DND-41 (cell line): ENCODE data around the gene WDR49.
"Not testable (repeated sequence)": the region's sequence is repeated elsewhere in the genome, so short reads cannot be mapped to it uniquely, and the experiment has no call there.

Experiments used
- ATAC-seq: fragments of 200-7000 bp; cut with Tn5 transposase; 3 replicates; pipeline ENCODE4 v1.9.1; 2021; ENCODE audit warnings: low read depth; ENCODE audit not compliant: insufficient read depth
- DNase-seq: peaks from one replicate; pipeline ENCODE4 v3.0.0-alpha.2; 2020
- H2AFZ ChIP-seq: 2 replicates; pipeline ENCODE4 v1.6.0; 2012; ENCODE audit warnings: low read depth, low read length
- H3K27ac ChIP-seq: 2 replicates; pipeline ENCODE4 v1.5.1; 2012; ENCODE audit warnings: low read length, inconsistent platforms
- H3K27me3 ChIP-seq: fragments of 200-600 bp; sonication (generic); 2 replicates; pipeline ENCODE4 v1.6.0; 2012; ENCODE audit warnings: low read length, mild to moderate bottlenecking, inconsistent platforms; ENCODE audit not compliant: insufficient read depth, poor library complexity
- H3K36me3 ChIP-seq: 2 replicates; pipeline ENCODE4 v1.5.1; 2012; ENCODE audit warnings: low read length, inconsistent platforms; ENCODE audit not compliant: insufficient read depth
- H3K4me1 ChIP-seq: 2 replicates; pipeline ENCODE4 v1.5.1; 2012; ENCODE audit warnings: mild to moderate bottlenecking, low read length; ENCODE audit not compliant: insufficient read depth
- H3K4me2 ChIP-seq: 2 replicates; pipeline ENCODE4 v1.6.0; 2012; ENCODE audit warnings: mild to moderate bottlenecking, moderate library complexity, low read length, inconsistent platforms; ENCODE audit not compliant: insufficient read depth
- H3K4me3 ChIP-seq, 2 experiments: fragments of 200-600 bp in 1 of 2; shearing (Covaris generic) in 1 of 2; 2 replicates each; pipeline ENCODE4 v1.5.1; 2012 to 2016; ENCODE audit warnings: inconsistent platforms in 2 of 2, low read length in 2 of 2, mild to moderate bottlenecking in 2 of 2, low read depth in 1 of 2, moderate library complexity in 1 of 2
- H3K79me2 ChIP-seq: 2 replicates; pipeline ENCODE4 v1.6.0; 2012; ENCODE audit warnings: low read length, inconsistent platforms; ENCODE audit not compliant: insufficient read depth
- H3K9ac ChIP-seq: 2 replicates; pipeline ENCODE4 v1.6.0; 2012; ENCODE audit warnings: low read depth, mild to moderate bottlenecking, inconsistent platforms, low read length, moderate library complexity
- H3K9me3 ChIP-seq: 2 replicates; pipeline ENCODE4 v1.5.1; 2012; ENCODE audit warnings: low read length, moderate library complexity, mild to moderate bottlenecking, inconsistent platforms; ENCODE audit not compliant: insufficient read depth, severe bottlenecking
- H4K20me1 ChIP-seq: 2 replicates; pipeline ENCODE4 v1.6.0; 2012; ENCODE audit warnings: low read length; ENCODE audit not compliant: insufficient read depth
- CTCF ChIP-seq: IDR thresholded peaks from 2 replicates; pipeline ENCODE4 v1.5.1; 2012; ENCODE audit warnings: borderline replicate concordance, low read length, moderate library complexity, mild to moderate bottlenecking; ENCODE audit not compliant: poor library complexity, severe bottlenecking; ENCODE audit errors: extremely low read depth
- EZH2 ChIP-seq: IDR thresholded peaks from 3 replicates; pipeline ENCODE4 v1.6.1; 2012; ENCODE audit warnings: borderline replicate concordance, low read depth, mild to moderate bottlenecking, moderate library complexity, low read length, inconsistent platforms; ENCODE audit not compliant: severe bottlenecking

Gene WDR49

GRCh38 chr3:167631471-167631870 lies 22.3 kb downstream of the WDR49 start:
- Histone ChIP-seq H3K27ac (no peak overlapping the region), H3K4me3 (no peak overlapping the region), H3K9me3 (no peaks in the 10 kb centered on the region), H3K9ac (no peak overlapping the region), H3K4me2 (no peak overlapping the region), H3K4me1 (no peaks in the 10 kb centered on the region), H3K36me3 (no peaks in the 10 kb centered on the region), H3K27me3 (no peaks in the 10 kb centered on the region), H3K79me2 (no peaks in the 10 kb centered on the region), H2AFZ (no peak overlapping the region), H4K20me1 (no peaks in the 10 kb centered on the region)
- TF ChIP-seq CTCF (no peak), EZH2 (no peak)
- no peak for ATAC-seq
- DNase-seq = no peak

- Histone ChIP-seq H3K4me3 (no peak overlapping the region), H3K79me2 (no peaks in the 10 kb centered on the region), H4K20me1 (no peaks in the 10 kb centered on the region), H3K36me3 (no peaks in the 10 kb centered on the region), H3K9me3 (no peaks in the 10 kb centered on the region), H3K27ac (no peak overlapping the region), H2AFZ (no peak overlapping the region), H3K4me2 (no peak overlapping the region), H3K4me1 (no peaks in the 10 kb centered on the region), H3K27me3 (no peaks in the 10 kb centered on the region), H3K9ac (no peak overlapping the region)
- TF ChIP-seq CTCF = no peak
- no peak for TF ChIP-seq EZH2
- DNase-seq (no peak), ATAC-seq (no peak)
Observed at GRCh38 chr3:167626490-167626889, 27.3 kb downstream of the WDR49 start.

GRCh38 chr3:167615030-167615429 lies 38.7 kb downstream of the WDR49 start:
- Histone ChIP-seq H3K79me2 (no peaks in the 10 kb centered on the region), H3K27me3 (no peaks in the 10 kb centered on the region), H4K20me1 (no peaks in the 10 kb centered on the region), H3K27ac (no peak overlapping the region), H3K4me3 (no peak overlapping the region), H3K9me3 (no peaks in the 10 kb centered on the region), H3K9ac (no peak overlapping the region), H3K4me1 (no peaks in the 10 kb centered on the region), H2AFZ (no peak overlapping the region), H3K4me2 (no peak overlapping the region), H3K36me3 (no peaks in the 10 kb centered on the region)
- no peak for TF ChIP-seq CTCF
- TF ChIP-seq EZH2 = no peak
- ATAC-seq (no peak), DNase-seq (no peak)

GRCh38 chr3:167614196-167614595 lies 39.5 kb downstream of the WDR49 start:
- ATAC-seq, H4K20me1 ChIP-seq: not testable (repeated sequence)

More at GRCh38 chr3:167614196-167614595, 39.5 kb downstream of the WDR49 start:
- H3K4me1 ChIP-seq, H3K79me2 ChIP-seq, H3K9me3 ChIP-seq, H3K4me3 ChIP-seq, DNase-seq, H3K27me3 ChIP-seq, H3K9ac ChIP-seq, H3K27ac ChIP-seq, H3K4me2 ChIP-seq, H2AFZ ChIP-seq, H3K36me3 ChIP-seq: not testable (repeated sequence)
